Astrocyte of the spinal cord (primary cell): Measurements from ENCODE around the gene LAMP5.
A peak's percentile ranks its signal among the peaks of the same experiment; 100 is the strongest.

ENCODE experiments used
- DNase-seq: peaks from one replicate; pipeline ENCODE4 v3.0.0; 2011; ENCODE audit warnings: low read depth, low spot score
- H3K4me3 ChIP-seq: 2 replicates; pipeline ENCODE4 v1.5.1; 2011; ENCODE audit warnings: low read depth, mild to moderate bottlenecking, low read length, moderate library complexity
- in situ Hi-C: cut with HindIII; loops from 2 replicates; pipeline ENCODE4 v1.10.0; 2017; ENCODE audit warnings: low sequenced_read_pairs
- TF ChIP-seq, protein P1 (sequence below): IDR thresholded peaks from 2 replicates; pipeline ENCODE4 v1.5.1; 2012; ENCODE audit warnings: low read depth, mild to moderate bottlenecking, low read length, inconsistent platforms

LAMP5 gene

DNA sequence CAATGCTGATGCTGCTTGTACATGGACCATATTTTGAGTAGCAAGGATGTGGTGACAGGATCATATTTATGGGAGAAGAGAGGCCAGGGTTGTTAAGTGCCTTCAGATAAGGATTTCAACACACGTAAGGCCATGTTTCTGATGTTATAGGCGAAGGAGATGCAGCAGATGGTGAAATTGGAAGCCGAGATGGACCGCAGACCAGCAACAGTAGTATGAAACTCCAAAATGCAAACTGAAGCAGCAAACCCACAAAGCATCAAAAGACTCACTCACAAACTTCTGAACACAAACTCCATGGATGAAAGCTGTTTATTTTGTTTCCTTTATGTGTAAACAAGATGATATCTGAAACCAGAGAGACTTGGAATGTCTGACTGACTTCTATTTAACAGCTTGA, 35.6 kb upstream of the LAMP5 start:
- DNase-seq, result no peak
- H3K4me3 ChIP-seq, result no peak overlapping the region
- in situ Hi-C loops, result no loop called here
- TF ChIP-seq, protein P1, sequence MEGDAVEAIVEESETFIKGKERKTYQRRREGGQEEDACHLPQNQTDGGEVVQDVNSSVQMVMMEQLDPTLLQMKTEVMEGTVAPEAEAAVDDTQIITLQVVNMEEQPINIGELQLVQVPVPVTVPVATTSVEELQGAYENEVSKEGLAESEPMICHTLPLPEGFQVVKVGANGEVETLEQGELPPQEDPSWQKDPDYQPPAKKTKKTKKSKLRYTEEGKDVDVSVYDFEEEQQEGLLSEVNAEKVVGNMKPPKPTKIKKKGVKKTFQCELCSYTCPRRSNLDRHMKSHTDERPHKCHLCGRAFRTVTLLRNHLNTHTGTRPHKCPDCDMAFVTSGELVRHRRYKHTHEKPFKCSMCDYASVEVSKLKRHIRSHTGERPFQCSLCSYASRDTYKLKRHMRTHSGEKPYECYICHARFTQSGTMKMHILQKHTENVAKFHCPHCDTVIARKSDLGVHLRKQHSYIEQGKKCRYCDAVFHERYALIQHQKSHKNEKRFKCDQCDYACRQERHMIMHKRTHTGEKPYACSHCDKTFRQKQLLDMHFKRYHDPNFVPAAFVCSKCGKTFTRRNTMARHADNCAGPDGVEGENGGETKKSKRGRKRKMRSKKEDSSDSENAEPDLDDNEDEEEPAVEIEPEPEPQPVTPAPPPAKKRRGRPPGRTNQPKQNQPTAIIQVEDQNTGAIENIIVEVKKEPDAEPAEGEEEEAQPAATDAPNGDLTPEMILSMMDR, result no peak

DNA sequence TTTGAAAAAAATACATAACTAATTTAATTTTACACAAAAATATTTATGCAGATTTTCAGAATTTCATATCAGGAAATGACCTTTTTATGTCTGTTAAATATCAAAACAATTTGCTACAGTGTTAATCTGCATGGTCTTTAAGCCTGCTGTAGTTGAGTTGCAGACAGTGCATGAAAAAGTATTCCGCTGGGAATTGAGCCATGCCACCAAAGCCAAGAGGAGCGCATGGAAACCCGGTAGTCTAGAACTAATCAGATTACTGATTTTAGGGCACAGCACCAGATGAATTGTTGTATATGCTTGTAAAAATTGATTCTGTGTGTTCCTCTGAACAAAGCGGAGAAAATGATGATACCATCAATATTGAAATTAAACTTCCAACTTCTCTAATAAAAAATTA, 34.3 kb upstream of the LAMP5 start:
- in situ Hi-C loops, result no loop called here
- no peak overlapping the region for H3K4me3 ChIP-seq
- DNase-seq, result no peak
- TF ChIP-seq, protein P1, result no peak

DNA sequence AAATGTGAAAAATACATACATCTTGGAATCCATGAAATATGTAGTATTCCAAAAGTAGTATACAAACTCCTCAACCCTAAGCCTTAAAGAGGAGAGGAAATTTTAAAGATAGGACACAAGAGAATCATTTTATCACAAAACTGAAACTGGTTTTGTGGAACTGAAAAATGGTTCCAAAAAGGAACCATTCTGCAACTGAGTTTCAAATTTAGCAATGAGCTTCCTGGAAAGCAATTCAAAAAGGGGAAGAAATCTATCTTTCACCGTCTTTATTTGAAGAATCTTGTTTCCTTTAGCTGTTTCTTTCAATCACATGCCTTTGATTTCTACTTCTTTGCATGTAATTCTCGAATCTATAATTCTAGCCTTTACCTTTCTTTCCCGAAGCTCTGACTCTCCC, 32.2 kb upstream of the LAMP5 start:
- no peak for DNase-seq
- TF ChIP-seq, protein P1, result no peak
- H3K4me3 ChIP-seq, result no peak overlapping the region
- in situ Hi-C loops, result no loop called here

DNA sequence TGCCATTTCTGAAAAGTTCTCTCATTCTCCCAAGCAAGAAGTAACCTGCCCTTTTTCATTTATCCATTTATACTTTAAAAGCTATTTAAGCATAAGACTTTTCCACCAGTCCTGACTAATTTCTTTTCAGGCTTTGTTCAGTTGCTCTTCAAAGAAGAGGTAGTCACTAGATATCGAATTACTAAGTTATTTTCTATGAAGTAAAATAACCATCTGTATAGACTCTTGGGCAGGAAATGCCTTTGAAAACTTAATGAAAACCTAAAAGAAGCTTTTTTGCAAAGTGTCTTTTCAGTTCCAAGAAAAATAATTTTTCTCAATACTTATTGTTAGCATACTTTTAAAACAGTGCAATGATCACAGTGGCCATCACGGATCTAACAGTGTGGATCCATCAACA, 31.3 kb upstream of the LAMP5 start:
- TF ChIP-seq, protein P1, result no peak
- in situ Hi-C loops, result no loop called here
- H3K4me3 ChIP-seq, result no peak overlapping the region
- peak; percentile 7 for DNase-seq

DNA sequence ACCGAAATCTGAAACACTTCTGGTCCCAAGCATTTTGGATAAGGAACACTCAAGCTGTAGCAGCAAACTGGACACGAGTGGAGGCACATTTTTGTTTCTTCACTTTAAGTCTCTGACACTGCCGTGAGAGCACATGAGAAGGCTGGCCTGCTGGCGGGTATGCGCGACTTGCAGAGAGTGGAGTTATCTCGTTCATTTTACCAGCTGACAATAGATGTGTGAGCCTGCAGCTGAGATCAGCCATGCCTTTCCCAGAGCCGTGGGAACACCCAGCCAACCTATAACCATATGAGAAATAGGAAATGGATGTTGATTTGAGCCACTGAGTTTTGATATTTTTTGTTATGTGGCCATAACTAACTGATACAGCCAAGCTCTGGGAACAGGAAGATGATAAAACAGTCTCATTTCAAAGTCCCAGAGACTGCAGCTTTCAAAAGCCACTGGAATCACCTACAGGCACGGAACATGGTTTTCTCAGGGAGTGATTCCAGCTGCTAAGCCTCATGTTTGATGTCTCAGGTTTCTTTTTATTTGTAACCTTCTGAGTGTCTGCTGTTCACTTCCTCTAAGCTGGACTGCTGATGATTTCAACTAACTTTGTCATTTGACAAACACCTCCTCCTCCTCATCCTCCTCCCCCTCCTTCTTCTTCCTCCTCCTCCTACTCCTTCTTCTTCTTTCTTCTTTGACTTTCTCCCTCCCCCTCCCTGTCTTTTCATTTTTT, 28.6 kb upstream of the LAMP5 start:
- no peak for DNase-seq
- H3K4me3 ChIP-seq, result no peak overlapping the region
- TF ChIP-seq, protein P1, result no peak
- in situ Hi-C loops, result no loop called here

DNA sequence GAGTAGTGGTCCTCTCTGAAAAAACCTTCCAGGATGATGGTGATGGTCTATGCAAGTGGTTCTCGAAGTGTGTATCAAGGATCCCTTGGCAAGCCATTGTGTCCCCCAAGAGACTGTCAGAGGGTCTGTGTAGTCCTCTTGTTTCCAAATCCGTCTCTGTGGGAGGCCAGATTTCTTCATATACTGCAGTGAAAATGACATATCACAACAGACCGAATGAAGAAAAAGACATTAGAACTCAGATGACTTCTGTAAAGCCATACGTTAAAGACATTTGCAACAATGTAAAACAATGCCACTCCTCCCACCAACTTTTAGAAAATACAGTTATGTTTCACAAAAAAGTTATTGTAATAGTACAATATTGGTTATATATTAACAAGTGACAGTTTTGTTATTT, 27.2 kb upstream of the LAMP5 start:
- DNase-seq, result no peak
- in situ Hi-C loops, result no loop called here

More for the DNA sequence above, 27.2 kb upstream of the LAMP5 start:
- TF ChIP-seq, protein P1, result no peak
- H3K4me3 ChIP-seq, result no peak overlapping the region
